ENCODE measurements around the gene KLK10. TPM values are rescaled to one million over a fixed set of nuclear protein-coding genes. Genes with fewer than 3 reads are reported as not detected.

Gene KLK10
- total RNA-seq, 1 donor = 0.27 TPM

GRCh38 chr19:51012661-51013190 lies 6.8 kb downstream of the KLK10 start:
- TF ChIP-seq, protein P1, sequence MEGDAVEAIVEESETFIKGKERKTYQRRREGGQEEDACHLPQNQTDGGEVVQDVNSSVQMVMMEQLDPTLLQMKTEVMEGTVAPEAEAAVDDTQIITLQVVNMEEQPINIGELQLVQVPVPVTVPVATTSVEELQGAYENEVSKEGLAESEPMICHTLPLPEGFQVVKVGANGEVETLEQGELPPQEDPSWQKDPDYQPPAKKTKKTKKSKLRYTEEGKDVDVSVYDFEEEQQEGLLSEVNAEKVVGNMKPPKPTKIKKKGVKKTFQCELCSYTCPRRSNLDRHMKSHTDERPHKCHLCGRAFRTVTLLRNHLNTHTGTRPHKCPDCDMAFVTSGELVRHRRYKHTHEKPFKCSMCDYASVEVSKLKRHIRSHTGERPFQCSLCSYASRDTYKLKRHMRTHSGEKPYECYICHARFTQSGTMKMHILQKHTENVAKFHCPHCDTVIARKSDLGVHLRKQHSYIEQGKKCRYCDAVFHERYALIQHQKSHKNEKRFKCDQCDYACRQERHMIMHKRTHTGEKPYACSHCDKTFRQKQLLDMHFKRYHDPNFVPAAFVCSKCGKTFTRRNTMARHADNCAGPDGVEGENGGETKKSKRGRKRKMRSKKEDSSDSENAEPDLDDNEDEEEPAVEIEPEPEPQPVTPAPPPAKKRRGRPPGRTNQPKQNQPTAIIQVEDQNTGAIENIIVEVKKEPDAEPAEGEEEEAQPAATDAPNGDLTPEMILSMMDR (IDR thresholded peaks at IDR 0.05; ENCODE audit: insufficient read depth, low read length) = no peak
- H3K4me3 ChIP-seq (ENCODE audit: low read depth, low read length) = no peak overlapping the region
- DNase-seq (ENCODE audit: low read depth) = no peak

- DNase-seq (ENCODE audit: low read depth) = no peak
- TF ChIP-seq, protein P1 (IDR thresholded peaks at IDR 0.05; ENCODE audit: insufficient read depth, low read length) = no peak
- H3K4me3 ChIP-seq (ENCODE audit: low read depth, low read length) = no peak overlapping the region
These were observed 9.3 kb downstream of the KLK10 start for GRCh38 chr19:51010066-51010795.

GRCh38 chr19:51009061-51009891 lies 10.2 kb downstream of the KLK10 start:
- DNase-seq (ENCODE audit: low read depth) = no peak
- TF ChIP-seq, protein P1 (IDR thresholded peaks at IDR 0.05; ENCODE audit: insufficient read depth, low read length) = no peak
- H3K4me3 ChIP-seq (ENCODE audit: low read depth, low read length) = no peak overlapping the region

DNA sequence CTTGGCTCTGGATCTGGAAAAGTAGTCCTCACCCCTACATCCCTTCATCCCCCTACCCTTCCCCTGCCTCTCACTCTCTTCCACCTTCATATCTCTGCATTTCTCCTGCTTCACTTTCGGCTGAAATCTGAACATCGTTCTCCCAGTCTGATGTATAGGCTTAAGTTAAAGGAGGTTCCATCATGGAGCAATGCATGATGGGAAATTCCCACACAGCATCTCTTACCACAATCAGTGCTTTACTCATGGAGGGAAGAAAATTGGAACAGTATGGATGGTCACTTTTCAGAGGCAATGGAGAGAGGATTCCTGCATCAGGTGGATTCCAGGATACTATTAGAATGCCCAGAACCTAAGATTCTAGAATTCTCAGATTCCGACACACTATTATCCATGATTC lies 12.0 kb downstream of the KLK10 start:
- TF ChIP-seq, protein P1 (IDR thresholded peaks at IDR 0.05; ENCODE audit: insufficient read depth, low read length) = no peak
- no peak overlapping the region for H3K4me3 ChIP-seq (ENCODE audit: low read depth, low read length)
- DNase-seq (ENCODE audit: low read depth) = no peak

- no peak for DNase-seq (ENCODE audit: low read depth)
- no peak overlapping the region for H3K4me3 ChIP-seq (ENCODE audit: low read depth, low read length)
- TF ChIP-seq, protein P1 (IDR thresholded peaks at IDR 0.05; ENCODE audit: insufficient read depth, low read length) = no peak
These were observed 13.1 kb downstream of the KLK10 start for GRCh38 chr19:51006406-51006805.

DNA sequence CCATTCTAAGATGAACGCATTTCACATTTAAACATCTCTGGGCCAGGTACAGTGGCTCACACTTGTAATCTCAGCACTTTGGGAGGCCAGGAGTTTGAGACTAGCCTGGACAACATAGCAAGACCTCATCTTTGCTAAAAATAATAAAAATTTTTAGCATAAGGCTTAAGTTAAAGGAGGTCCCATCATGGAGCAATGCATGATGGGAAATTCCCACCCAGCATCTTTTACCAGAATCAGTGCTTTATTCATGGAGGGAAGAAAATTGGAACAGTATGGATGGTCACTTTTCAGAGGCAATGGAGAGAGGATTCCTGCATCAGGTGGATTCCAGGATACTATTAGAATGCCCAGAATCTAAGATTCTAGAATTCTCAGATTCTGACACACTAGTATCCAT lies 14.3 kb downstream of the KLK10 start:
- DNase-seq (ENCODE audit: low read depth) = no peak

More for the DNA sequence above, 14.3 kb downstream of the KLK10 start:
- TF ChIP-seq, protein P1 (IDR thresholded peaks at IDR 0.05; ENCODE audit: insufficient read depth, low read length) = no peak
- no peak overlapping the region for H3K4me3 ChIP-seq (ENCODE audit: low read depth, low read length)

Data from fibroblast of the aortic adventitia (primary cell).